GM12892 (cell line): ENCODE measurements around the gene EMP2.
"Not testable (repeated sequence)": the region's sequence is repeated elsewhere in the genome, so short reads cannot be mapped to it uniquely, and the experiment has no call there.

Experiments
- DNase-seq: peaks from one replicate; pipeline ENCODE4 v3.0.0; 2011; ENCODE audit not compliant: insufficient read length
- FAIRE-seq: peaks from 2 replicates; lab custom pipeline; 2011; peaks lifted over from hg19 to GRCh38; lab: Jason Lieb, UNC
- POLR2A ChIP-seq: IDR thresholded peaks from 2 replicates; pipeline ENCODE4 v1.6.1; 2011; ENCODE audit warnings: low read depth, low read length, control low read depth
- POLR2AphosphoS5 ChIP-seq: IDR thresholded peaks from 2 replicates; pipeline ENCODE4 v1.6.1; 2011; ENCODE audit warnings: low read depth, low read length, control low read depth
- TAF1 ChIP-seq: IDR thresholded peaks from 2 replicates; pipeline ENCODE4 v1.6.1; 2011; ENCODE audit warnings: low read depth, mild to moderate bottlenecking, control low read depth, low read length, borderline replicate concordance

Gene EMP2

GRCh38 chr16:10520869-10521578 is 59.4 kb downstream of the EMP2 start:
- TF ChIP-seq POLR2AphosphoS5, result no peak
- TF ChIP-seq POLR2A, result no peak
- no peak for TF ChIP-seq TAF1
- DNase-seq (no peak), FAIRE-seq (no peak)

- TF ChIP-seq POLR2A, result no peak
- TF ChIP-seq POLR2AphosphoS5, result no peak
- no peak for TF ChIP-seq TAF1
- DNase-seq (no peak), FAIRE-seq (no peak)
Measured at GRCh38 chr16:10519929-10520868, 60.2 kb downstream of the EMP2 start.

GRCh38 chr16:10519297-10519696 is 61.1 kb downstream of the EMP2 start:
- FAIRE-seq (no peak), DNase-seq (no peak)
- no peak for TF ChIP-seq POLR2A
- TF ChIP-seq POLR2AphosphoS5, result no peak
- no peak for TF ChIP-seq TAF1

- FAIRE-seq (no peak), DNase-seq (no peak)
- TF ChIP-seq TAF1 (no peak), POLR2AphosphoS5 (no peak), POLR2A (no peak)
Measured at GRCh38 chr16:10518479-10519041, 61.8 kb downstream of the EMP2 start.

- FAIRE-seq (no peak), DNase-seq (no peak)
- TF ChIP-seq POLR2A, result no peak
- no peak for TF ChIP-seq POLR2AphosphoS5
- no peak for TF ChIP-seq TAF1
Measured at GRCh38 chr16:10517868-10518267, 62.5 kb downstream of the EMP2 start.

GRCh38 chr16:10514369-10515055 is 65.9 kb downstream of the EMP2 start:
- no peak for TF ChIP-seq TAF1
- TF ChIP-seq POLR2AphosphoS5, result no peak
- TF ChIP-seq POLR2A, result no peak
- peak; percentile 44 for FAIRE-seq
- DNase-seq, result no peak

- no peak for TF ChIP-seq POLR2A
- no peak for TF ChIP-seq TAF1
- no peak for TF ChIP-seq POLR2AphosphoS5
- no peak for FAIRE-seq
- no peak for DNase-seq
Measured at GRCh38 chr16:10511829-10512228, 68.6 kb downstream of the EMP2 start.

GRCh38 chr16:10510279-10510678 is 70.1 kb downstream of the EMP2 start:
- FAIRE-seq, result no peak
- no peak for DNase-seq
- no peak for TF ChIP-seq POLR2AphosphoS5

- FAIRE-seq (peak; percentile 96), DNase-seq (peak; percentile 38)
Measured at GRCh38 chr16:10509534-10510025, 70.8 kb downstream of the EMP2 start.

GRCh38 chr16:10505286-10505685 is 75.1 kb downstream of the EMP2 start:
- FAIRE-seq, DNase-seq: not testable (repeated sequence)

More at GRCh38 chr16:10509534-10510025, 70.8 kb downstream of the EMP2 start:
- TF ChIP-seq TAF1 (no peak), POLR2AphosphoS5 (no peak), POLR2A (no peak)

GRCh38 chr16:10504404-10504885 is 76.0 kb downstream of the EMP2 start:
- FAIRE-seq, result no peak
- no peak for DNase-seq
- TF ChIP-seq POLR2A, result no peak
- TF ChIP-seq POLR2AphosphoS5, result no peak
- TF ChIP-seq TAF1, result no peak
